AG04450 (cell line): ENCODE measurements around the gene HLTF. TPM values are rescaled to one million over a fixed set of nuclear protein-coding genes. Genes with fewer than 3 reads are reported as not detected.

Source experiments
- CTCF ChIA-PET: fragments of 300-600, 350-600 bp; formaldehyde crosslinking; extraction: SDS; loops from one replicate; lab custom pipeline; 2022; ENCODE audit warnings: antibody characterized with exemption, inconsistent platforms; lab: Charles Lee
- POLR2A ChIA-PET: fragments of 350-600 bp; formaldehyde crosslinking; extraction: SDS; loops from one replicate; lab custom pipeline; 2021; ENCODE audit warnings: antibody characterized with exemption, inconsistent platforms; lab: Yijun Ruan, JAX
- DNase-seq: peaks from one replicate; pipeline ENCODE4 v3.0.0-alpha.2; 2011; ENCODE audit warnings: low read depth, low spot score
- H3K27ac ChIP-seq: one replicate; pipeline ENCODE4 v1.5.1; 2012; ENCODE audit warnings: low read depth, low read length, control low read depth
- H3K27me3 ChIP-seq: one replicate; pipeline ENCODE4 v1.6.0; 2012; ENCODE audit warnings: low read length; ENCODE audit not compliant: control insufficient read depth, insufficient read depth
- H3K4me3 ChIP-seq: 2 replicates; pipeline ENCODE4 v1.5.1; 2011; ENCODE audit warnings: mild to moderate bottlenecking, low read depth, low read length, control low read depth
- H3K9me3 ChIP-seq: 2 replicates; pipeline ENCODE4 v1.5.1; 2012; ENCODE audit warnings: low read length; ENCODE audit not compliant: control insufficient read depth, insufficient read depth
- CTCF ChIP-seq: IDR thresholded peaks from 2 replicates; pipeline ENCODE4 v1.5.1; 2011; ENCODE audit warnings: low read depth, low read length, control low read depth, inconsistent platforms
- polyA plus RNA-seq: library from polyadenylated mRNA; depleted of rRNA; stranded (reverse); fragments of >200 nt; gene quantifications from 2 replicates; pipeline ENCODE4 v1.2.3, GENCODE V29; 2011

The HLTF gene
- polyA plus RNA-seq, 1 experiment = 30.5 TPM

GRCh38 chr3:148998715-148999423 is 87.5 kb downstream of the HLTF start:
- ChIA-PET CTCF (interaction anchor here (1.6 to 1.8 kb wide), 2 partner anchors 43 to 121 kb away, joined by 4 to 10 read pairs; no protein-coding TSS in a partner anchor), POLR2A (interaction anchor here (1.7 kb wide), 1 partner anchor 43 kb away, joined by 8 read pairs; no protein-coding TSS in a partner anchor)
- Histone ChIP-seq H3K27me3 (no peaks in the 10 kb centered on the region), H3K9me3 (no peaks in the 10 kb centered on the region), H3K4me3 (no peak overlapping the region; the same call in 1 of the 2 replicates), H3K27ac (no peak overlapping the region)
- DNase-seq = no peak
- TF ChIP-seq CTCF = no peak

- H3K9me3 ChIP-seq = no peaks in the 10 kb centered on the region
- no peak for TF ChIP-seq CTCF
- no peaks in the 10 kb centered on the region for H3K27me3 ChIP-seq
- no peak for DNase-seq
- ChIA-PET CTCF (interaction anchor here (1.6 to 1.8 kb wide), 2 partner anchors 42 to 122 kb away, joined by 4 to 10 read pairs; no protein-coding TSS in a partner anchor), POLR2A (no interaction called here)
- H3K27ac ChIP-seq = no peak overlapping the region
- no peak overlapping the region for H3K4me3 ChIP-seq
Observed at GRCh38 chr3:148998297-148998696, 88.0 kb downstream of the HLTF start.

GRCh38 chr3:148997623-148998022 is 88.7 kb downstream of the HLTF start:
- no peaks in the 10 kb centered on the region for H3K27me3 ChIP-seq
- ChIA-PET CTCF (interaction anchor here (1.6 to 1.8 kb wide), 2 partner anchors 42 to 122 kb away, joined by 4 to 10 read pairs; no protein-coding TSS in a partner anchor), POLR2A (no interaction called here)
- no peak overlapping the region for H3K4me3 ChIP-seq
- H3K27ac ChIP-seq = no peak overlapping the region
- TF ChIP-seq CTCF = no peak
- DNase-seq = no peak
- no peaks in the 10 kb centered on the region for H3K9me3 ChIP-seq

- TF ChIP-seq CTCF = no peak
- ChIA-PET POLR2A (interaction anchor here (0.5 to 1.7 kb wide), 5 partner anchors 18 to 275 kb away, joined by 3 to 7 read pairs (median 3); no protein-coding TSS in a partner anchor), CTCF (interaction anchor here (1.4 to 2.2 kb wide), 2 partner anchors 30 to 38 kb away, joined by 3 to 13 read pairs; no protein-coding TSS in a partner anchor)
- no peak for DNase-seq
- no peaks in the 10 kb centered on the region for H3K27me3 ChIP-seq
- H3K27ac ChIP-seq = no peak overlapping the region
- H3K9me3 ChIP-seq = no peaks in the 10 kb centered on the region
- H3K4me3 ChIP-seq = peak overlapping the region; percentile 68
Observed at GRCh38 chr3:148992635-148993255, 93.6 kb downstream of the HLTF start.
